NT2/D1 (cell line): ENCODE measurements around the gene SORCS3.

Experiments
- DNase-seq: peaks from one replicate; pipeline ENCODE4 v3.0.0-alpha.2; 2011; ENCODE audit warnings: low read depth, low spot score
- H3K27me3 ChIP-seq: 2 replicates; pipeline ENCODE4 v1.6.0; 2011; ENCODE audit warnings: mild to moderate bottlenecking; ENCODE audit not compliant: insufficient read length, insufficient read depth
- H3K36me3 ChIP-seq: 2 replicates; pipeline ENCODE4 v1.6.1; 2011; ENCODE audit warnings: mild to moderate bottlenecking, low read length, mixed read lengths; ENCODE audit not compliant: insufficient read depth, insufficient read length
- H3K4me1 ChIP-seq: 2 replicates; pipeline ENCODE4 v1.5.1; 2011; ENCODE audit not compliant: insufficient read depth, insufficient read length
- H3K4me3 ChIP-seq: 2 replicates; pipeline ENCODE4 v1.5.1; 2011; ENCODE audit warnings: low read depth; ENCODE audit not compliant: insufficient read length
- H3K9ac ChIP-seq: 2 replicates; pipeline ENCODE4 v1.6.0; 2011; ENCODE audit warnings: low read depth; ENCODE audit not compliant: insufficient read length
- H3K9me3 ChIP-seq: 2 replicates; pipeline ENCODE4 v1.5.1; 2011; ENCODE audit warnings: mild to moderate bottlenecking, low read length; ENCODE audit not compliant: insufficient read depth
- SUZ12 ChIP-seq: IDR thresholded peaks from 2 replicates; pipeline ENCODE4 v1.6.1; 2011; ENCODE audit not compliant: insufficient read length, insufficient read depth; ENCODE audit errors: extremely low read depth
- YY1 ChIP-seq: IDR thresholded peaks from 2 replicates; pipeline ENCODE4 v1.6.1; 2011; ENCODE audit not compliant: insufficient read length, insufficient read depth
- ZNF274 ChIP-seq: IDR thresholded peaks from 2 replicates; pipeline ENCODE4 v1.6.1; 2011; ENCODE audit warnings: mild to moderate bottlenecking, low read depth, low read length

SORCS3 gene

GRCh38 chr10:104922810-104923209, 281.7 kb downstream of the SORCS3 start:
- no peaks in the 10 kb centered on the region for H3K4me1 ChIP-seq
- H3K9ac ChIP-seq: no peak overlapping the region
- no peaks in the 10 kb centered on the region for H3K36me3 ChIP-seq
- H3K9me3 ChIP-seq: no peaks in the 10 kb centered on the region
- H3K27me3 ChIP-seq: no peaks in the 10 kb centered on the region
- DNase-seq: no peak
- no peak overlapping the region for H3K4me3 ChIP-seq
- no peak for TF ChIP-seq SUZ12
- no peak for TF ChIP-seq ZNF274
- TF ChIP-seq YY1: no peak

- Histone ChIP-seq H3K36me3 (no peaks in the 10 kb centered on the region), H3K4me3 (no peak overlapping the region), H3K27me3 (no peaks in the 10 kb centered on the region), H3K9me3 (no peaks in the 10 kb centered on the region), H3K4me1 (no peaks in the 10 kb centered on the region), H3K9ac (no peak overlapping the region)
- TF ChIP-seq ZNF274 (no peak), SUZ12 (no peak), YY1 (no peak)
- DNase-seq: no peak
Measured at GRCh38 chr10:104923501-104923900, 282.4 kb downstream of the SORCS3 start.

GRCh38 chr10:104924101-104924795, 283.2 kb downstream of the SORCS3 start:
- Histone ChIP-seq H3K9ac (no peak overlapping the region), H3K36me3 (no peaks in the 10 kb centered on the region), H3K4me3 (no peak overlapping the region), H3K4me1 (no peaks in the 10 kb centered on the region), H3K9me3 (no peaks in the 10 kb centered on the region), H3K27me3 (no peaks in the 10 kb centered on the region)
- TF ChIP-seq YY1: no peak
- TF ChIP-seq SUZ12: no peak
- TF ChIP-seq ZNF274: no peak
- no peak for DNase-seq

- Histone ChIP-seq H3K9me3 (no peaks in the 10 kb centered on the region), H3K4me3 (no peak overlapping the region), H3K9ac (no peak overlapping the region), H3K27me3 (no peaks in the 10 kb centered on the region), H3K36me3 (no peaks in the 10 kb centered on the region), H3K4me1 (no peaks in the 10 kb centered on the region)
- DNase-seq: peak; percentile 27
- TF ChIP-seq YY1 (no peak), ZNF274 (no peak), SUZ12 (no peak)
Measured at GRCh38 chr10:104925232-104925851, 284.3 kb downstream of the SORCS3 start.

GRCh38 chr10:104928734-104929133, 287.6 kb downstream of the SORCS3 start:
- DNase-seq: no peak
- Histone ChIP-seq H3K27me3 (no peaks in the 10 kb centered on the region), H3K4me3 (no peak overlapping the region), H3K4me1 (no peaks in the 10 kb centered on the region), H3K36me3 (no peaks in the 10 kb centered on the region), H3K9me3 (no peaks in the 10 kb centered on the region), H3K9ac (no peak overlapping the region)
- TF ChIP-seq YY1: no peak
- TF ChIP-seq SUZ12: no peak
- TF ChIP-seq ZNF274: no peak

- Histone ChIP-seq H3K27me3 (no peaks in the 10 kb centered on the region), H3K4me1 (no peaks in the 10 kb centered on the region), H3K4me3 (no peak overlapping the region), H3K36me3 (no peaks in the 10 kb centered on the region), H3K9ac (no peak overlapping the region), H3K9me3 (no peaks in the 10 kb centered on the region)
- DNase-seq: no peak
- no peak for TF ChIP-seq ZNF274
- TF ChIP-seq SUZ12: no peak
- no peak for TF ChIP-seq YY1
Measured at GRCh38 chr10:104931612-104932134, 290.6 kb downstream of the SORCS3 start.

- no peak for DNase-seq
- H3K9ac ChIP-seq: no peak overlapping the region
- no peak for TF ChIP-seq SUZ12
- TF ChIP-seq YY1: no peak
- TF ChIP-seq ZNF274: no peak
- no peaks in the 10 kb centered on the region for H3K4me1 ChIP-seq
- no peak overlapping the region for H3K4me3 ChIP-seq
- H3K9me3 ChIP-seq: no peaks in the 10 kb centered on the region
- H3K36me3 ChIP-seq: no peaks in the 10 kb centered on the region
- H3K27me3 ChIP-seq: no peaks in the 10 kb centered on the region
Measured at GRCh38 chr10:104935656-104936055, 294.6 kb downstream of the SORCS3 start.

GRCh38 chr10:104937567-104937966, 296.5 kb downstream of the SORCS3 start:
- DNase-seq: no peak
- no peaks in the 10 kb centered on the region for H3K36me3 ChIP-seq
- TF ChIP-seq YY1 (no peak), ZNF274 (no peak), SUZ12 (no peak)
- H3K4me1 ChIP-seq: no peaks in the 10 kb centered on the region
- H3K9ac ChIP-seq: no peak overlapping the region
- no peak overlapping the region for H3K4me3 ChIP-seq
- no peaks in the 10 kb centered on the region for H3K9me3 ChIP-seq
- H3K27me3 ChIP-seq: no peaks in the 10 kb centered on the region
